Stimulated activated CD4-positive, alpha-beta T cell treated with anti-CD3 and anti-CD28 coated beads, Interleukin-2, amount 100 ng/mL, for 48 hours (primary cell): ENCODE data around the gene ZNF23.
A peak's percentile ranks its signal among the peaks of the same experiment; 100 is the strongest.

ENCODE experiments used
- DNase-seq, 2 donors: peaks; one replicate each; pipeline ENCODE4 v3.0.0-alpha.2; 2020

The ZNF23 gene

DNA sequence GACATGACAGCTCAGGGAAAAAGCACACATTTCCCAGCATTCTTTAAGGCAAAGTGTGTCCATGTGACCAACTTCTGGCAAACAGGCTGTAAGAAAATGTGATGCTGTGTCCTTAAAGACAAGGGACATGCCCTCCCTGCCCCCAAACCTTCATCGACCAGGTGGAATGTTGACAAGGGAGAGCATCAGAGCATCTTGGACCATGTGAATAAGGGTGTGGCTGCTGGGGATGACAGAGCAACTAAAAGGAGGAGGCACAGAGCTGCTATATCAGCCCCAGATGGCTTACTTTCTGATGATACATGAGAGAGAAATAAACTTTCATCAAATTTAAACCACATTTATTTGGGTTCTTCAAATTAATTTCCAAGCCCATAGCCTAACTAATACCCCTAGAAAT lies 2.2 kb upstream of the ZNF23 start:
- no peak for DNase-seq

DNA sequence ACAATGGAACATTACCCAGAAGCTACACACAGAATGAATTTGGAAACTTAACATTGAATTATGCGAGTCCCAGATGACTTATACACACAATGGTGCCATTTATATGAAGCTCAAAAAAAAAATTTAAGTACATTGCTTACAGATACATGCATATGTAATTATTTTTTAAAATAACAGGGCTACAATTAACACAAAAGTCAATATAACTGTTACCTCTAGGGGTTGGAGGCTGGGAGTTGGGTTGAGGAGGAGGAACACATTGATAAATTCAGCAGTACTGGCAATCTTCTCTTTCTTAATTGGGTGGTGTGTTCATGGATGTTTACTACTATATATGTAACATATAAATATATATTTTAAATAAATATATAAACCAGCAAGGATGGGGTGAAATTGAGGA lies 1.1 kb downstream of the ZNF23 start:
- no peak for DNase-seq

DNA sequence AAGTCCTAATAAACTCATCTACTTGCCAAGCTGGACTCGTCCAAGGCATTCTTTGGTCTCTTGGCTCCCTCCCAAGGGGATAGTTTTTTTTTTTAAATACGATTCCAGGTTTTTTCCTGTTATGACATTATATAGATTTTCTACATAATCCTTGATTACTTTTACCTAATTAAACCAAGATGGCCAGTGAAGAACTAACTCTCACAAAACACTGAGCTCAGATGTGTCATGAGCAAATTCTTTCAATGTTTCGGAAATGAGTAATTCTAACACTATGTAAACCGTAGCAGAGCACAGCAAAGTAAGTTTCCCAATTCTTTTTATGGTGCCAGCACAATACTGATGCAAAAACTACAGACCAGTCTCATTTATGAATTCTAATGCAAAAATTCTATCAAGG lies 1.8 kb downstream of the ZNF23 start:
- DNase-seq, result no peak

DNA sequence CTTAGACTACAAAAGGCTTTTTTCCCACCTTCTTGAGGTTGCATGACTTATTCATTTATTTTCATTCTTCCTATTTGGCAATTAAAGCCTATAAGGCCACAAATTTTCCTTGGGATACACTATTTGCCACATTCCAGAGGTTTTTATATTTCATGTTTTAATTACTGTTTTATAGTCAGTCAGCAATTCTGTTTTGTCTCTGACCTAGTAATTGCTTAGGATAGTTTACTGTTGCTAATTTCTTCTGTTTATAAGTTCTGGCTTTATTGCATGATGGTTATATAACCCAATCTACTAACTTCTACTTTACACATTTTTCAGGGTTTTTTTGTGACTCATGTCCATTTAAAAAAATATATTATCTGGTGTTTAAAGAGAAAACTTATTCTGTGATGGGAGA lies 2.5 kb downstream of the ZNF23 start:
- no peak for DNase-seq

DNA sequence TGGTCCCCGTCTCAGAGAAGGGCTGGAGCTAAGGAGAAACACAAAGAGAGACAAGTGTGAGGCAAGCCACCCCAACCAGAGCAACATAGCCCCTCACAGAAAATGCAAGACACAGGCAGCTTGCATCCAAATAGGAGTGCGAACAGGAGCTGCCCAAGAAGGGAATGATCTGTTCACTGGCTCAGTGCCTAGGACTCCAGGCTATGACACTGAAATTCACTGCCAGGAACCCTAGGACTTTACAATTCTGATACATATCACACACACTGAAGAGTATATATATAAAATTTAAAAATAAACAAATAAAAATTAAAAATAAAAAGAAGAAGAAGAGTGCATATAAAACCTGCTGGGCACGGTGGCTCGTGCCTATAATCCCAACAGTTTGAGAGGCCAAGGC lies 5.2 kb downstream of the ZNF23 start:
- no peak for DNase-seq

DNA sequence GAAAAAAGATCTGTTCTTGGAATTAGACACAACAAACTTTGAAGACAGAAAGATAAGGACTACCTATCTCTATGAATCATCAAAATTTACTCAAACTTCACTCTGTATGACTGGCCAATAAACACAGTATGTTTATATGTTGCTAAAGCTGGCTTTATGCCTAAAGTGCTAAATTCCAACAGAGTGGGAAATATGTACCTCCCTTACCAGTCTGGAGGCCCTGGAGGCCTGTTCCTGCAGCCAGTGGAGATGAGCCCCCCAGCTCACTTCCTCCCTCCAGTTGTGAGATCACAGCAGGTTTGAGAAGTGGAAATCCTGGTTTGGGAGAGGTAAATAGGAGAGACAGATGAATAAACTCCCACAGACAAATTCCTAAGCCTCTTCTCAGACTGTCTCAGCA lies 9.0 kb downstream of the ZNF23 start:
- no peak for DNase-seq

DNA sequence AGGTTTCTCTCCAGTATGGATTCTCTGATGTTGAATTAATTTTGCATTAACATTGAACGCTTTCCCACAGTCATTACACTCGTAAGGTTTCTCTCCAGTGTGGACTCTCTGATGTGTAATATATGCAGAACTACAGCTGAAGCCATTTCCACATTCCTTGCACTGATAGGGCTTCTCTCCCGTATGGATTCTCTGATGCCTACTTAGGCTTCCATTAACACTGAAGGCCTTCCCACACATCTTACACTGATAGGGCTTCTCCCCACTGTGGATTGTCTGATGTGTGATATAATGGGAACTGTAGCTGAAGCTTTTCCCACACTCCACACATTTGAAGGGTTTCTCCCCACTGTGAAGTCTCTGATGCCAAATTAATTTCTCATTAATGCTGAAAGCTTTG lies 13.0 kb downstream of the ZNF23 start:
- DNase-seq, result no peak

DNA sequence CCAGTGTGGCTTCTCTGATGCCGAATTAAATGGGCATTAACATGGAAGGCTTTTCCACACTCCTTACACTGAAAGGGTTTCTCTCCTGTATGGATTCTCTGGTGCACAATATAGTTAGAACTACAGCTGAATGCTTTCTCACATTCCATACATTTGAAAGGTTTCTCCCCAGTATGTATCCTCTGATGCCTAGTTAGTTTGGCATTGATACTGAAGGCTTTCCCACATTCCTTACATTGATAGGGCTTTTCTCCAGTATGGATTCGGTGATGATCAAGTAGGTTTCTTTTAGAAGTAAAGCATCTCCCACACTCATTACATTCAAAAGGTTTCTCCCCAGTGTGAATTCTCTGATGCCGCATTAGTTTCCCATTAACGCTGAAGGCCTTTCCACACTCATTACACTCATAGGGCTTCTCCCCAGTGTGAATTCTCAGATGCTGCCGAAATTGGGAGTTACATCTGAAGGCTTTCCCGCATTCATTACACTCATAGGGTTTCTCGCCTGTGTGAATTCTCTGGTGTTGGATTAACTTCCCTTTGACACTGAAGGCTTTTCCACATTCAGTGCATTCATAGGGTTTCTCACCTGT lies 13.7 kb downstream of the ZNF23 start:
- no peak for DNase-seq

DNA sequence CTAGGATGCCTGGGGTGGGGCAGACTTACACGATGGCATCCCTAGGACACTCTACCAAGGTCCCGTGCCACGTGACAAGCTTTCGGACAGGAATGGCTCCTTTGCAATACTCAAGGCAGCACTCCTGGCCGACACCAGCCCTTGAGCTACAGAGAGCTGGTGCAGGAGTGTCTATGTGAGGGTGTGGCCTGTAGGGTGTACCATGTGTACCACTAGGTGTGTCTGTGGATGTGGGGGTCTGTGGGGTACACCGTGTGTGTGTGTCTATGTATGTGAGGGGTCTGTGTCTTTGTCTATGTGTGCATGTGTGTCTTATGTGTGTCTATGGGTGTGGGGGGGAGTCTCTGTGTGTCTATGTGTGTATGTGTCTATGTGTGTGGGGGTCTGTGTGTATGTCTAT lies 18.3 kb downstream of the ZNF23 start:
- no peak for DNase-seq

DNA sequence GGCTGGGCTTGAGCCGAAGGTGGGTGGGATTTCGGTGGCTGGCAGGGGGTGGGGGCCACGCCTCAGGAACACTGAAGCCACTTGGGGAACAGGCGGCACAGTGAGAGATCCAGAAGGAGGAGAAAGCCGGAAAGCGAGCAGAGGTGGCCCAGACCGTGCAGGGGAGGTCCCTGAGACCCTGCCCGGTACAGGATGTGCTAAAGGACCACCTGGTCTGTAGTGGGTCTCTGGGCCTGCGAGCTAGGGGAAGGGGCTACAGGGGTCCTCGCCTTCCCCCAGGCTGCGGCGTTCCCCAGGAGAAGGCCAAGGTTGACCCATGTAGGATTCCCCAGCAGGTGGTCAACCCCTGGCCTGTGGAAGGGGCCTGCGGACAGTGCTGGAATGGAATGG lies 20.0 kb downstream of the ZNF23 start, which contains the start of gene TLE7:
TLE7 (minus strand) TSS at position 4 of the 390 bp plus-strand sequence. CDS start 8,730 bp downstream, outside the sequence.
- DNase-seq, result no peak

DNA sequence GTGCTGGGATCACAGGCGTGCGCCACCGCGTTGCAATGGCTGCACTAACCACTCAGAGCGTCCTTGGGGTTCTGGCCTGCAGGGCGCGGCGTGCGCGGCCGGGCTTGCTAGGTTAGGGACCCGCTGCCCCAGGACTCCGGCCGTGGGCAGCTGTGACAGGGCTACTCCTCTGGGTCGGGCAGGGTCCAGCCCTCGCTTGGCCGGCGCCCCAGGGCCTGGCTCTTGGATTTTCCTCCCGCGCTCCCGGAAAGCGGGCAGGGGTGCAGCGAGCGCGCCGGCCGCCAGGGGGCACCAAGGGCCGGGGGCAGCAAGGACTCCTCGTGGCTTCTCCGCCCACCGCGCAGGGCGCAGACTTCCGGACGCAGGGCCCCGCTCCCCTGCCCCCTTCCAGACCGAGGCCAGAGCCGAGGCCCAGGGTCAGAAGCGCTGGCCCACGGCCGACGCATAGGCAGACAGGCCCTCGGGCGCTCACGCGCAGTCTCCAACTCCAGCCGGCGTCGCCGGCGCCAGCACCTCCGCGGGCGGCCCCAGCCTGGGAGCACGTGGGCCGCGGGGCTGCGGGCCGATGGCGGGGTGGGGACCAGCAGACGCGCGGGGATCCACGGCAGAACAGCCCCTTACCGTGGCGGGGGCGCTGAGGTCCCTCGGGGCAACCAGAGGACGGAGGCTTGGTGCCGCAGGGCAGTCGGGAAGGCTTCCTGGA lies 20.5 kb downstream of the ZNF23 start:
- peak; percentile 29 to 55 for DNase-seq

DNA sequence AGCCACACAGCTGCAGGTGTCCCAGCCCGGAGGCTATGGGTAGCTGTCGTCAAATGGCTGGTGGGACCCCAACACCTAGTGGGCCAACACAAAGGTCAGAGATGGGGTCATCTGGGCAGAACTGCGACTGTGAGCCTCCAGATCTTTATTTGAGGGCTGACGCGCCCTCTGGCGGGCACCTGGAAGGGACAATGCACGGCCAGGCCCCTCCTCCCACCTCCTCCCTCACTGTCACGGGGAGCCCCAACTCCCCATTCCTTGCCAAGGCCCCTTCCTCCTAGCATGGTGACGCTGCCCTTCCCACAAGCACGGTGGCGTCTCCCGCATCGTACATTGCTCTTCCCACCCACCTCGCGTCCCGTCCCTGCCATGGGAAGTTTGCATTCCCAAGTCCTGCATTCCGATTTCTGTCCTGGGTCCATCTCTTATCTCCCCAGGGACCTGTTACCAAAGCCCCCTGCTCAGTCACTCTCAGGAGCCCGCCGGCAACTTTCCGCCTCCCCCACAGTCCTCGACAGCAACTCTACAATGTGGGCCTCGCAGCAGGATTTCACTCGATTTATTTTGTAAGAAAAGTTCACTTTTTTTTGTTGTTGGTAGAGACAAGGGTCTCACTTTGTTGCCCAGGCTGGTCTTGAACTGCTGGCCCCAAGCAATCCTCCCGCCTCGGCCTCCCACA lies 21.2 kb downstream of the ZNF23 start:
- no peak for DNase-seq

DNA sequence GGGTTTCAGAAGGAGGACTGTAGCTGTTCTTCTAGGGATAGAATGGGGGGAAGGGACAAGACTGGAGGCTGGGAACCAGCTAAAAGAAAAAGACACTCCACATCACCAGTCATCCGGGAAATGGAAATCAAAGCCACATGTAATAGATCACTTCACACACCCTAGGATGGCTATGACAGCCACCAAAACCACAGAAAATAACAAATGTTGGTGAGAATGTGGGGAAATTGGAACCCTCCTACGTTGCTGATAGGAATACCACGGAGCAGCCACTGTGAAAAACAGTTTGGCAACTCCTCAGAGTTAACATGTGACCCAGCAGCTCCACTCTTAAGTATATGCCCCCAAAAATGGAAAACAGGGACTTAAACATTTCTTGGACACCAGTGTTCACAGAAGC lies 22.5 kb downstream of the ZNF23 start:
- no peak for DNase-seq

DNA sequence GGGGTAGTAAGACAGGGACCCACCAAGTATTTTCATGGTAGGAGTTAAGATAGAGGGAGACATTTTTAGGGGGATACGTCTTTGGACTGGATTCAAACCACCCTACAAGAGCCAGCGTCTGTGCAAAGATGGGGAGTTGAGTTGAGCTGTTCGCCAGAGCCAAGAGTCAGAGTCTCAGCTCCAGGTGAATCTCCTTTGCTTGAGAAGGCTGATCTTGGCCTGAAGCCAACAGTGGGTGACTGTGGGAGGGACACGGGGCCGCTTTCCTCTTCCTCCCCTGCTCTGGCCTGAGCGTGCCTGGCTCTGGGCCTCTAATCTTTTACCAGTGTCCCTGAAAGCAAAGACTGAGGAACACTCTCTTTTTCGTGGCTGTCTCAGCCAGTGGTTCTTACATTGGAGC lies 25.6 kb downstream of the ZNF23 start:
- no peak for DNase-seq

DNA sequence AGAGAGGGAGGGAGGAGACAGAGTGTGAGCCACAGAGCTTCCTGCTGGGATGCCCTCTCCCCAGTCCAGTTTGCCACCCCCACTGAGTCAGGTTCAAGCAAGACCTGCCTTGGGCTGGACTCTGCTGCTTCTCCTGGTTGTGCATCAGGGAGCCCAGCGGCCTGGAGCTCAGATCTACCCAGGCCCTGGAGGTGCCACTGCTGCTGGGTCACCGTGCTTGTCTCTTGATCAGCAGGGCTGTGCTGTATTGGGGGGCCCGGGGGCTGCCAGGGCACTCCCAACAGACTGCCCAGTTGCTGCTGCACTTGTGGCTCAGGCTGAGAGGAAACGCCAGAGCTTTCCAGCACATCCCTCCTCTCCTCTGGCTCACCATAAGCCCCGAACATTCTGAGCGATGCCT lies 29.1 kb downstream of the ZNF23 start:
- no peak for DNase-seq

DNA sequence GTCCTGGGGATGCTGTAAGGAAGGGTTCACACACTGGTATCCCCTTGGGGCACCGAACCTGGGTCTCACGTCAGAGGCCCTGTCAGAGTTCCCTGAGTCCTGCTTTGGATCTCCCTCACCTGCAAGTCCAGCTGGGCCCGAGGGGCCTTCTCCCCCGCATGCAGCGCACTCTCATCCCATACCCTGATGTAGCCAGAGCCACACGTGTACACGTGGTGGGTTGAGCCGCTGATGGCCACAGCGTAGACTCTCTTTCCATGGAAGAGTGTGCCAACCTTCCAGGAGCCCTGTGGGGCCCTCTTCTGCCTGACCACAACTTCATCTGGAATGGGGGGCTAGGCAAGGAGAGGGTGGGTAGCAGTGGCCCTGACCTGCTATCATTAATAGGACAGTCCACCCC lies 30.1 kb downstream of the ZNF23 start:
- no peak for DNase-seq

DNA sequence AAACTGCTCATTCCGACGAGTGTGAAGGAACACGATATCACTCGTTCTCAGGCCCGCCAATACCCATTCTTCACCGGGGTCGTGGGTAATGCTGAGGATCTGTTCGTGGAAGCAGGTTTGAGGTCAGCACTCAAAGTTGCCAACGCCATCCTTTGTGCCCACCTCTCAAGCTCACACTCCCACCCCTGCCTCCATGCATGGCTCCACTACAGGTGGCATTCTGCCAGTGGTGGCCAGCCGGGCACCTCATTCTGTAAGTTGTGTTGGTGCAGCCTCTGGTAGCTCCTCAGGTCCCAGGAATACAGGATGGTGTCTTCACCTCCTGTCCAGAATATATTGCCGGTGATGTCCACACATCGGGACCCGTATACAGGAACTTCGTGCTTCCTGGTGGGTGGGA lies 30.9 kb downstream of the ZNF23 start:
- no peak for DNase-seq

DNA sequence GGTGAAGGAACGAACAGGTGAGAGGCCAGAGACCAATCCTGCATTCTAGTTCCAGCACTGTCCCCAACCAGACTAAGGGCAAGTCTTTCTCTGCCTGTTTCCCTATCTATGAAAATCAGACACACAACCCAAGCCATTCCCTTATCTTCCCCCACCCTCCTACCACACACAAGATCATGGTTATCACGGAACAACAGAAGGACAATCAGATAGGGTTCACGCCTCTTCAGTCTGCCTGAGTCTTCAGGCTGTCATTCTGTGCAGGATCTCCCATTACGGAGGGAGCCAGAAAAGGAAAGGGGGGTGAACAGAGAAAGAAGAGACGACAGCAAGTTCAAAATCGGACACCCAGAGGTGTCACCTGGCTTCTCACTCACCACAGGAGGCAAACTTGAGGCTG lies 31.3 kb downstream of the ZNF23 start:
- DNase-seq, result no peak

DNA sequence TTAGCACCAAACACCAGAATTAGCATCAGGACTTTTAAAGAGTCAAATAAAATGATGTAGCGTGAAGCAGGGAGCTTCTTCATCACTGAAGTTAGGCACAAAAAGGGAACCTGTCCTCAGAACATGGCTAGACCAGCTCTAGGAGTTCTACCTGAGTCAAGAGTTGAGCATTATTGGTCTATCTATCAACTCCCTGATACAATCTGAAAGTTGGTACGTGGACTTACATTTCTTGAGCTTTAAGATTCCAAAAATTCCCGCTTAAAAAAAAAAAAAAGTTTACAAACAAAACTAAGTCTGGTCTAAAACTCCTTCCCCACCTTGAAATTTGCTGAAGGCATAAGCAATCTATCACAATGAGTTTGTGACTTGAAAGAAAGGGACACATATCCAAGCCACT lies 32.5 kb downstream of the ZNF23 start:
- no peak for DNase-seq

DNA sequence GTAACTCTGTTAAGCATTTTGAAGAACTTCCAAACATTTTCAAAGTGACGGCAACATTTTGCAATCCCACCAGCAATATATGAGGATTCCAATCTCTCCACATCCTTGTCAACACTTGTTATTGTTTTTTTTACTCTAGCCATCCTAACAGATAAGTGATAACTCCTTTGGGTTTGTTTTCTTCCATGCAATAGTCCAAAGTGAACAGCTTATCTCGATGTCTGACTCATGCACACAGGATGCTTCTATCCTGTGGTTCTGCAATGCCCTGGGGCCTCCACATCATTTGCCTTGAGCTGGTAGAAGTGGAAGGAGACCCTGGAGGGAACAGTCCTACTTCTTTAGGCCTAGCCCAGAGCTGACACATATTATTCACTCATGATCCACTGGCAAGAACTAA lies 33.2 kb downstream of the ZNF23 start:
- DNase-seq, result no peak

DNA sequence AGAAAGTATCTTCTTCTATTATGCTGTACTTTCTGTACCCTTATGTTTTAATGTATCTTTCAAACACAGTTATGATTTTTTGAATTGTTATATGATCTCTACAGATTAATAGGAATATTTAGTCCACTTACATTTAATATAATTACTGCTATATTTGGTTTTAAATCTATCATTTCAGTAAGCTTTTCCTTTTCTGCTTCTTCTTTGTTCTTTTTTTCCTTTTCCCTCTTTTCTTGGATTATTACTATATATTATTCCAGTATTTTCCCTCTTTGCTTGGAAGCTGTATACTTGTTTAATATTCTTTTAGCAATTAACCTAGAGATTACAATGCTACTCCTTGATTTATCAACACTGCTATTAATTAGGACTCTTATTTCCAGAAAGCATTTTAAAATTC lies 33.7 kb downstream of the ZNF23 start:
- DNase-seq, result no peak

DNA sequence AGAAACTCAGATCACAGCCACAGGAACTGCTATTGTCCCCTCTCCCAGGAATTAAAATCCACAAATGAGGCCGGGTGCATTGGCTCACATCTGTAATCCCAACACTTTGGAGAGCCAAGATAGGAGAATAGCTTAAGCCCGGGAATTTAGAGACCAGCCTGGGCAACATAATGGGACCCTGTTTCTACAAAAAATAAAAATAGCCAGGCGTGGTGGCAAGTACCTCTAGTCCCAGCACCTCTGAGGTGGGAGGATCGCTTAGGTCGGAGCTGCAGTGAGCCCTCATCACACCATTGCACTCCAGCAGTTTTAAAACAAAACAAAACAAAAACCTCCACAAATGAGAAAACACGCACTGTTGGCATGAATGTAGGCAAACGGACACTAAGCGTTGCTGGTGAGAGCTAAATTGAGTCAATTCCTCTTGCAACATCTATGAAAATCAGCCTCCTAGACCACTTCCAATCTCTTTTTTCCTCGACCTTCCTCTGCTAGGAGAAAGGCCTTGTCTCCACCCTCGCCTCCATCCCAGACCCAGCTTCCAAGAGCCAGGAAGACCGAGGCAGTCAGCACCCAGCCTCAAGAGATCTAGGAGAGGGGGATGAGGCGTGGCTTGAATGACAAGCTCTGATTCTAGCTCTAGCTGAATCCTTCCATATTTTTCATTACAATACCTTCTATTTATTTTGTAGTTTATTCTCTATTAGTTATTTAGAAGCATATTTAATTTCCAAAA lies 35.0 kb downstream of the ZNF23 start:
- DNase-seq, result no peak

DNA sequence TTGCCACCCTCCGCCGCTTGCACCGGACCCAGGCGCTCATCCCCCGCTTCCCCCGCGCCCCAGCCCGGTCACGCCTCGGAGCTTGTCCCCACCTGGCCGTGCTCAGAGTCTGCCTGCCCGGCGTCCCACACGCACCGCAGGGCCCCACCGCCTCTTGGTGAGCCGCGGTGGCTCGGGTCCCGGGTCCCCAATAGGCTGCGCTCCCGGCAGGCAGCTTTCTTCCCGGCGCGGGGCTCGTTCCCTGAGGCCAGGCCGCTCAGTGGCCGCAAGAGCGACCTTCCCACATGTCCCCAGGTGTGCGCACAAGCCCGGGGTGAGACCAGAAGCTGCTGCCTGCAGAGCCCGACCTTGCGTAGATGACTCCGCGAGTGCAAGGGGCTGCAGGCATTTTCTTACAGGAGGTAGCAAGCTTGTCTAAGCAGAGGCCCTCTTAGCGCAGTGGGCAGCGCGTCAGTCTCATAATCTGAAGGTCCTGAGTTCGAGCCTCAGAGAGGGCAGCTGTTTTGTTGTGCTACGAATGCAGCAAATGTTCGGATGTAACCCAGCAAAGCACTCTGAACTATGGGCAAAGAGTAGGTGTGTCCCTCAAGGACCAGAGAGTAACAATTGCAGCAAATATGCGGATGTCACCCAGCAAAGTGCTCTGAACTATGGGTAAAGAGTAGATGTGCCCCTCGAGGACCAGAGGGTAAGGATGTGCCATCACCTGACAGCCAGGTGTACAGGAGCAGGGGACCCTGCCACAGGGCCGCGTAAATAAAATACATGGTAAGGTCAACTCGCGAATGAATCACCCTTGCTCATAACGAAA lies 35.8 kb downstream of the ZNF23 start:
- peak; percentile 14 to 40 for DNase-seq
